SU-DHL-6 (cell line): ENCODE measurements around the gene CCNI.
A peak's percentile ranks its signal among the peaks of the same experiment; 100 is the strongest.

Experiments
- H2AFZ ChIP-seq: fragments of 200-600 bp; sonication (generic); 2 replicates; pipeline ENCODE4 v1.6.1; 2014; ENCODE audit warnings: low read depth, mild to moderate bottlenecking, moderate library complexity, mixed read lengths, antibody characterized with exemption, low read length; ENCODE audit not compliant: severe bottlenecking
- H3F3A ChIP-seq: fragments of 200-600 bp; shearing (Covaris generic); 2 replicates; pipeline ENCODE4 v1.6.0; 2016; ENCODE audit warnings: antibody characterized with exemption, mild to moderate bottlenecking; ENCODE audit not compliant: insufficient read depth
- H3K27ac ChIP-seq: fragments of 200-600 bp; sonication (generic); 2 replicates; pipeline ENCODE4 v1.5.1; 2016; ENCODE audit warnings: low read depth, mild to moderate bottlenecking, low read length, moderate library complexity, mixed read lengths
- H3K27me3 ChIP-seq: fragments of 200-600 bp; sonication (generic), shearing (Covaris generic); 2 replicates; pipeline ENCODE4 v1.6.0; 2014; ENCODE audit warnings: mild to moderate bottlenecking, low read length
- H3K36me3 ChIP-seq: fragments of 200-600 bp; sonication (generic); 2 replicates; pipeline ENCODE4 v1.6.1; 2014; ENCODE audit warnings: mild to moderate bottlenecking, low read length, mixed read lengths
- H3K4me2 ChIP-seq: fragments of 300-600, 200-600 bp; shearing (Covaris generic), sonication (generic); 2 replicates; pipeline ENCODE4 v1.6.0; 2014; ENCODE audit warnings: low read length, low read depth, mild to moderate bottlenecking; ENCODE audit not compliant: poor library complexity, severe bottlenecking
- H3K4me3 ChIP-seq: fragments of 200-600 bp; sonication (generic); 2 replicates; pipeline ENCODE4 v1.5.1; 2014; ENCODE audit warnings: antibody characterized with exemption, low read length, mild to moderate bottlenecking, mixed read lengths; ENCODE audit not compliant: insufficient read depth, poor library complexity, severe bottlenecking
- H3K79me2 ChIP-seq: fragments of 200-600 bp; sonication (generic); 2 replicates; pipeline ENCODE4 v1.6.1; 2014; ENCODE audit warnings: mild to moderate bottlenecking, low read length, moderate library complexity; ENCODE audit not compliant: insufficient read depth
- H3K9ac ChIP-seq: fragments of 200-600 bp; sonication (generic); 2 replicates; pipeline ENCODE4 v1.7.0; 2014; ENCODE audit warnings: mild to moderate bottlenecking, low read length
- H3K9me2 ChIP-seq: fragments of 200-600 bp; sonication (generic); replicated peaks from 2 replicates; pipeline ENCODE4 v1.6.1; 2014; ENCODE audit warnings: low read length; ENCODE audit not compliant: insufficient read depth
- H3K9me3 ChIP-seq: fragments of 200-600 bp; sonication (generic); 2 replicates; pipeline ENCODE4 v1.6.1; 2014; ENCODE audit warnings: low read length, mixed read lengths; ENCODE audit not compliant: insufficient read depth
- H4K20me1 ChIP-seq: fragments of 200-600 bp; sonication (generic); 2 replicates; pipeline ENCODE4 v1.6.1; 2014; ENCODE audit warnings: low read depth, mild to moderate bottlenecking, antibody characterized with exemption, low read length, moderate library complexity, mixed read lengths
- EZH2phosphoT487 ChIP-seq: fragments of 200-600 bp; sonication (generic), shearing (Covaris generic); conservative IDR thresholded peaks from 2 replicates; pipeline ENCODE4 v1.6.1; 2018; ENCODE audit warnings: mild to moderate bottlenecking, antibody characterized with exemption, low read length, moderate library complexity, mixed read lengths
- TF ChIP-seq, protein P1 (sequence below): fragments of 200-600 bp; sonication (generic); IDR thresholded peaks from one replicate; pipeline ENCODE4 v1.5.1; 2017; ENCODE audit warnings: antibody characterized with exemption, mild to moderate bottlenecking, low read length, moderate library complexity; ENCODE audit not compliant: insufficient read depth, poor library complexity, severe bottlenecking

The CCNI gene

DNA sequence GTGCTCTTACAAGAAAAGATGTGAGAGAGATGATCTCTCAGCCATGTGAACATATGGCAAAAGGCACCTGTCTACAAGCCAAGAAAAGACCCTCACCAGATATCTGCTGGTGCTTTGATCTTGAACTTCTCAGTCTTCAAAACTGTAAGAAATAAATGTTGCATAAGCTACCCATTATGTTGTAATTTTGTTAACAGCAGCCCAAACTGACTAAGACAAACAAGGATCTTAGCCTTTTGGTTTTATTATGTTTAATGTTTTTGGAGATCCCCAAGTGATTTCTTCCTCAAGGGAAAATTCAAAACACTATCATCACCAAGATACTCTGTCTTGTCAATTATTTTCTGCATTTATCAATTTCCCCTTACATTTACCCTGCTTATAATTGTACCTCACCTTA lies 21.8 kb upstream of the CCNI start:
- H3K27me3 ChIP-seq, result no peaks in the 10 kb centered on the region

DNA sequence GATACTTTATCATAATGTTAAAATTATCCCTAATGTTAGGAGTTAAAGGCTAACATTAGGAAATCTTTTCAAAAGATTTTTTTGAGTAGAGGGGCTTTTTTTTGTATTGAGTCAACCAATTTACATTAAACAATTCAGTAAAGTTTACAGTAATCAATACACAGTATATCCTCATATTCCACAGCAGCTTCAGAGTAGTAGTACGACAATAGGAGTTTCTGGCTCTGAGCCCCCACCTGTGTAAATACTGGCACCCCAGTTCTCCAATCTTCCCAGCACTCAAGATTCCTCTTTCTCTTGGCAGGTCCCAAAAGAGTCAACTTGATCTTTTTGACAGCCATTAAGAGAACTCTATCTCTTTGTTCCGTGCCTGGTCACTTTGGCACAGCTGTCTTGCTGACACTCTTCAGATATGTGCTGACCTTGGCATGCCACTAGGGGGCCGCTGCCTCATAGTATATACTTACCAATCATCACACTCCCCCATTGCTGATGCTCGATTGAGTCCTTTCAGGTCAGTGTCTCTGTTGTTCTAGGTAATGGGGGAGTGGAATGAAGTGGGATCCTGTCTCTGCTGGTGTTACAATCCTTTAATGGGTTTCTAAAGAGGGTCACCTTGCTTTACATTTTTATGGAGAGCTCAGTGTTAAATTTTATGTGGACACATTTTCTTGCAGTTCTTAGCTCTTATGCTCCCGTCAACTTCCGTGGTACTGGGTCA lies 19.5 kb upstream of the CCNI start:
- H3K4me3 ChIP-seq, result no peak overlapping the region
- H3F3A ChIP-seq, result no peaks in the 10 kb centered on the region
- no peaks in the 10 kb centered on the region for H3K9me3 ChIP-seq
- H3K9ac ChIP-seq, result no peak overlapping the region
- H3K79me2 ChIP-seq, result no peaks in the 10 kb centered on the region
- no peak overlapping the region for H2AFZ ChIP-seq
- peak overlapping the region; percentile 1 for H3K4me2 ChIP-seq
- no peaks in the 10 kb centered on the region for H3K36me3 ChIP-seq
- H4K20me1 ChIP-seq, result no peaks in the 10 kb centered on the region
- H3K27ac ChIP-seq, result no peak overlapping the region
- no peaks in the 10 kb centered on the region for H3K27me3 ChIP-seq
- no peaks in the 10 kb centered on the region for H3K9me2 ChIP-seq
- TF ChIP-seq, protein P1, sequence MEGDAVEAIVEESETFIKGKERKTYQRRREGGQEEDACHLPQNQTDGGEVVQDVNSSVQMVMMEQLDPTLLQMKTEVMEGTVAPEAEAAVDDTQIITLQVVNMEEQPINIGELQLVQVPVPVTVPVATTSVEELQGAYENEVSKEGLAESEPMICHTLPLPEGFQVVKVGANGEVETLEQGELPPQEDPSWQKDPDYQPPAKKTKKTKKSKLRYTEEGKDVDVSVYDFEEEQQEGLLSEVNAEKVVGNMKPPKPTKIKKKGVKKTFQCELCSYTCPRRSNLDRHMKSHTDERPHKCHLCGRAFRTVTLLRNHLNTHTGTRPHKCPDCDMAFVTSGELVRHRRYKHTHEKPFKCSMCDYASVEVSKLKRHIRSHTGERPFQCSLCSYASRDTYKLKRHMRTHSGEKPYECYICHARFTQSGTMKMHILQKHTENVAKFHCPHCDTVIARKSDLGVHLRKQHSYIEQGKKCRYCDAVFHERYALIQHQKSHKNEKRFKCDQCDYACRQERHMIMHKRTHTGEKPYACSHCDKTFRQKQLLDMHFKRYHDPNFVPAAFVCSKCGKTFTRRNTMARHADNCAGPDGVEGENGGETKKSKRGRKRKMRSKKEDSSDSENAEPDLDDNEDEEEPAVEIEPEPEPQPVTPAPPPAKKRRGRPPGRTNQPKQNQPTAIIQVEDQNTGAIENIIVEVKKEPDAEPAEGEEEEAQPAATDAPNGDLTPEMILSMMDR, result peak; percentile 55
- TF ChIP-seq EZH2phosphoT487, result no peak

More for the DNA sequence above, 21.8 kb upstream of the CCNI start:
- H3K27ac ChIP-seq, result no peak overlapping the region
- no peaks in the 10 kb centered on the region for H3K9me2 ChIP-seq
- H3K9ac ChIP-seq, result no peak overlapping the region
- no peaks in the 10 kb centered on the region for H3F3A ChIP-seq
- no peak overlapping the region for H3K4me3 ChIP-seq
- no peaks in the 10 kb centered on the region for H3K9me3 ChIP-seq
- H3K79me2 ChIP-seq, result no peaks in the 10 kb centered on the region
- H3K4me2 ChIP-seq, result no peak overlapping the region
- no peaks in the 10 kb centered on the region for H4K20me1 ChIP-seq
- H2AFZ ChIP-seq, result no peak overlapping the region
- TF ChIP-seq EZH2phosphoT487, result no peak
- TF ChIP-seq, protein P1, result no peak
- H3K36me3 ChIP-seq, result no peaks in the 10 kb centered on the region

DNA sequence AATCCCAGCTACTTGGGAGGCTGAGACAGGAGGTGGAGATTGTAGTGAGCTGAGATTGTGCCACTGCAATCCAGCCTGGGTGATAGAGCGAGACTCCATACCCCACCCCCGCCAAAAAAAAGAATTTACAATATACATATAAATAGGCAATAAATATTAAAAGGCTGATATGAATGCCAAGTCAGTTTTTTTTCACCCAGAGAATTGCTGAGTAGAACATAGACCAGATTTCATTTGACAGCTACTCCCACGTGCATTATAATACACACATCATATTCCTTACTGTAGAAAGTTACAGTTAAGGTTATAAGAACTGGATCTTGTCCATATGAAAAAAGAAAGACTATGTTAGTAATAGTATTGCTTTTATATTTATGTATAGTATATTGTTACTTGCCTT lies 18.7 kb upstream of the CCNI start:
- Histone ChIP-seq H3K27me3 (no peaks in the 10 kb centered on the region), H3K36me3 (no peaks in the 10 kb centered on the region), H3K9me2 (no peaks in the 10 kb centered on the region), H4K20me1 (no peaks in the 10 kb centered on the region), H3K9ac (no peak overlapping the region), H3K9me3 (no peaks in the 10 kb centered on the region), H2AFZ (no peak overlapping the region), H3F3A (no peaks in the 10 kb centered on the region), H3K79me2 (no peaks in the 10 kb centered on the region), H3K4me3 (no peak overlapping the region), H3K27ac (no peak overlapping the region), H3K4me2 (no peak overlapping the region)
- TF ChIP-seq EZH2phosphoT487, result no peak
- TF ChIP-seq, protein P1, result no peak
